ENCODE results near the gene KIFC1. TPM values are rescaled to one million over a fixed set of nuclear protein-coding genes. Genes with fewer than 3 reads are reported as not detected.

Gene KIFC1
- total RNA-seq, 2 experiments from 2014 or later = 117 to 127 TPM

GRCh38 chr6:33437666-33438065, 46.0 kb downstream of the KIFC1 start:
- no peak overlapping the region for H3K4me3 Mint-ChIP-seq
- H3K27ac Mint-ChIP-seq = no peak overlapping the region
- peaks cover 27% of the 10 kb centered on the region for H3K36me3 Mint-ChIP-seq
- ATAC-seq (ENCODE audit: low read depth) (no peak), DNase-seq (no peak)
- POLR2A ChIA-PET = no interaction called here
- H3K9me3 Mint-ChIP-seq = no peaks in the 10 kb centered on the region
- peaks cover 14% of the 10 kb centered on the region for H3K4me1 Mint-ChIP-seq
- H3K27me3 Mint-ChIP-seq = no peaks in the 10 kb centered on the region

- Mint-ChIP-seq H3K27me3 (no peaks in the 10 kb centered on the region), H3K4me3 (no peak overlapping the region), H3K27ac (peak overlapping the region; percentile 26), H3K36me3 (peaks cover 23% of the 10 kb centered on the region), H3K4me1 (peaks cover 7% of the 10 kb centered on the region), H3K9me3 (no peaks in the 10 kb centered on the region)
- DNase-seq (no peak), ATAC-seq (ENCODE audit: low read depth) (no peak)
- POLR2A ChIA-PET = interaction anchor here (2.9 kb wide), 1 partner anchor 8 kb away, joined by 8 read pairs; no protein-coding TSS in a partner anchor
Measured at GRCh38 chr6:33438978-33439594, 47.5 kb downstream of the KIFC1 start.

- peaks cover 22% of the 10 kb centered on the region for H3K36me3 Mint-ChIP-seq
- POLR2A ChIA-PET = interaction anchor here (2.9 kb wide), 1 partner anchor 9 kb away, joined by 8 read pairs; no protein-coding TSS in a partner anchor
- peaks cover 7% of the 10 kb centered on the region for H3K4me1 Mint-ChIP-seq
- H3K27ac Mint-ChIP-seq = no peak overlapping the region
- no peak for ATAC-seq (ENCODE audit: low read depth)
- H3K9me3 Mint-ChIP-seq = no peaks in the 10 kb centered on the region
- DNase-seq = no peak
- H3K27me3 Mint-ChIP-seq = no peaks in the 10 kb centered on the region
- H3K4me3 Mint-ChIP-seq = no peak overlapping the region
Measured at GRCh38 chr6:33439956-33440648, 48.5 kb downstream of the KIFC1 start.

GRCh38 chr6:33440649-33441309, 49.2 kb downstream of the KIFC1 start:
- ATAC-seq (ENCODE audit: low read depth) (no peak), DNase-seq (no peak)
- Mint-ChIP-seq H3K9me3 (no peaks in the 10 kb centered on the region), H3K4me1 (peaks cover 7% of the 10 kb centered on the region), H3K27ac (no peak overlapping the region), H3K4me3 (no peak overlapping the region), H3K27me3 (no peaks in the 10 kb centered on the region), H3K36me3 (peaks cover 20% of the 10 kb centered on the region)
- POLR2A ChIA-PET = interaction anchor here (2.9 kb wide), 1 partner anchor 10 kb away, joined by 8 read pairs; no protein-coding TSS in a partner anchor

GRCh38 chr6:33441457-33441856, 49.8 kb downstream of the KIFC1 start:
- H3K36me3 Mint-ChIP-seq = peaks cover 23% of the 10 kb centered on the region
- POLR2A ChIA-PET = interaction anchor here (2.9 kb wide), 1 partner anchor 11 kb away, joined by 8 read pairs; no protein-coding TSS in a partner anchor
- no peaks in the 10 kb centered on the region for H3K27me3 Mint-ChIP-seq
- no peak overlapping the region for H3K27ac Mint-ChIP-seq
- H3K4me1 Mint-ChIP-seq = peaks cover 7% of the 10 kb centered on the region
- H3K9me3 Mint-ChIP-seq = no peaks in the 10 kb centered on the region
- H3K4me3 Mint-ChIP-seq = no peak overlapping the region
- DNase-seq = no peak
- ATAC-seq (ENCODE audit: low read depth) = no peak

- Mint-ChIP-seq H3K4me3 (no peak overlapping the region), H3K9me3 (no peaks in the 10 kb centered on the region), H3K36me3 (peaks cover 25% of the 10 kb centered on the region), H3K27ac (no peak overlapping the region), H3K27me3 (no peaks in the 10 kb centered on the region), H3K4me1 (peaks cover 7% of the 10 kb centered on the region)
- DNase-seq (no peak), ATAC-seq (ENCODE audit: low read depth) (no peak)
- POLR2A ChIA-PET = interaction anchor here (2.9 kb wide), 1 partner anchor 12 kb away, joined by 8 read pairs; no protein-coding TSS in a partner anchor
Measured at GRCh38 chr6:33442283-33442682, 50.7 kb downstream of the KIFC1 start.

GRCh38 chr6:33443025-33443424, 51.4 kb downstream of the KIFC1 start:
- DNase-seq (no peak), ATAC-seq (ENCODE audit: low read depth) (no peak)
- POLR2A ChIA-PET = no interaction called here
- peaks cover 7% of the 10 kb centered on the region for H3K4me1 Mint-ChIP-seq
- no peaks in the 10 kb centered on the region for H3K27me3 Mint-ChIP-seq
- no peak overlapping the region for H3K4me3 Mint-ChIP-seq
- H3K27ac Mint-ChIP-seq = no peak overlapping the region
- no peaks in the 10 kb centered on the region for H3K9me3 Mint-ChIP-seq
- H3K36me3 Mint-ChIP-seq = peaks cover 28% of the 10 kb centered on the region

GRCh38 chr6:33443619-33444504, 52.2 kb downstream of the KIFC1 start:
- H3K9me3 Mint-ChIP-seq = no peaks in the 10 kb centered on the region
- H3K4me1 Mint-ChIP-seq = peaks cover 7% of the 10 kb centered on the region
- no peak overlapping the region for H3K27ac Mint-ChIP-seq
- H3K27me3 Mint-ChIP-seq = no peaks in the 10 kb centered on the region
- H3K4me3 Mint-ChIP-seq = no peak overlapping the region
- peaks cover 29% of the 10 kb centered on the region for H3K36me3 Mint-ChIP-seq
- DNase-seq = no peak
- no peak for ATAC-seq (ENCODE audit: low read depth)
- POLR2A ChIA-PET = no interaction called here

- POLR2A ChIA-PET = no interaction called here
- peaks cover 29% of the 10 kb centered on the region for H3K36me3 Mint-ChIP-seq
- no peak overlapping the region for H3K4me3 Mint-ChIP-seq
- H3K27ac Mint-ChIP-seq = no peak overlapping the region
- no peak for DNase-seq
- no peak for ATAC-seq (ENCODE audit: low read depth)
- H3K27me3 Mint-ChIP-seq = no peaks in the 10 kb centered on the region
- H3K9me3 Mint-ChIP-seq = no peaks in the 10 kb centered on the region
- H3K4me1 Mint-ChIP-seq = peaks cover 5% of the 10 kb centered on the region
Measured at GRCh38 chr6:33445119-33445603, 53.5 kb downstream of the KIFC1 start.

GRCh38 chr6:33446356-33446755, 54.7 kb downstream of the KIFC1 start:
- no peaks in the 10 kb centered on the region for H3K27me3 Mint-ChIP-seq
- H3K27ac Mint-ChIP-seq = no peak overlapping the region
- no peak overlapping the region for H3K4me3 Mint-ChIP-seq
- no peaks in the 10 kb centered on the region for H3K9me3 Mint-ChIP-seq
- peaks cover 29% of the 10 kb centered on the region for H3K36me3 Mint-ChIP-seq
- ATAC-seq (ENCODE audit: low read depth) = no peak
- POLR2A ChIA-PET = interaction anchor here (0.7 kb wide), 1 partner anchor 27 kb away, joined by 3 read pairs; no protein-coding TSS in a partner anchor
- DNase-seq = no peak
- peaks cover 7% of the 10 kb centered on the region for H3K4me1 Mint-ChIP-seq

GRCh38 chr6:33450434-33450833, 58.8 kb downstream of the KIFC1 start:
- H3K4me3 Mint-ChIP-seq = no peak overlapping the region
- ATAC-seq (ENCODE audit: low read depth) (no peak), DNase-seq (no peak)
- H3K36me3 Mint-ChIP-seq = peaks cover 23% of the 10 kb centered on the region
- H3K9me3 Mint-ChIP-seq = no peaks in the 10 kb centered on the region
- H3K27ac Mint-ChIP-seq = no peak overlapping the region
- POLR2A ChIA-PET = no interaction called here
- no peaks in the 10 kb centered on the region for H3K27me3 Mint-ChIP-seq
- peaks cover 17% of the 10 kb centered on the region for H3K4me1 Mint-ChIP-seq

- ATAC-seq (ENCODE audit: low read depth) (no peak), DNase-seq (no peak)
- no peaks in the 10 kb centered on the region for H3K9me3 Mint-ChIP-seq
- H3K27ac Mint-ChIP-seq = peak overlapping the region; percentile 53
- no peaks in the 10 kb centered on the region for H3K27me3 Mint-ChIP-seq
- no peak overlapping the region for H3K4me3 Mint-ChIP-seq
- peaks cover 21% of the 10 kb centered on the region for H3K4me1 Mint-ChIP-seq
- peaks cover 25% of the 10 kb centered on the region for H3K36me3 Mint-ChIP-seq
- POLR2A ChIA-PET = no interaction called here
Measured at GRCh38 chr6:33451606-33452005, 60.0 kb downstream of the KIFC1 start.

- H3K4me1 Mint-ChIP-seq = peaks cover 21% of the 10 kb centered on the region
- ATAC-seq (ENCODE audit: low read depth) = no peak
- no peaks in the 10 kb centered on the region for H3K27me3 Mint-ChIP-seq
- POLR2A ChIA-PET = no interaction called here
- H3K36me3 Mint-ChIP-seq = peaks cover 22% of the 10 kb centered on the region
- H3K27ac Mint-ChIP-seq = no peak overlapping the region
- DNase-seq = no peak
- H3K9me3 Mint-ChIP-seq = no peaks in the 10 kb centered on the region
- H3K4me3 Mint-ChIP-seq = no peak overlapping the region
Measured at GRCh38 chr6:33452496-33452895, 60.9 kb downstream of the KIFC1 start.
